ENCODE data around the gene ZNF366.

ZNF366 gene

GRCh38 chr5:72465601-72466563 lies 41.3 kb downstream of the ZNF366 start:
- peak; percentile 68 for DNase-seq (ENCODE audit: low read depth, low spot score)

GRCh38 chr5:72465066-72465465 lies 42.1 kb downstream of the ZNF366 start:
- DNase-seq (ENCODE audit: low read depth, low spot score), result no peak

- DNase-seq (ENCODE audit: low read depth, low spot score), result no peak
Observed at GRCh38 chr5:72464071-72464470, 43.1 kb downstream of the ZNF366 start.

- no peak for DNase-seq (ENCODE audit: low read depth, low spot score)
Observed at GRCh38 chr5:72463449-72464052, 43.7 kb downstream of the ZNF366 start.

- DNase-seq (ENCODE audit: low read depth, low spot score), result no peak
Observed at GRCh38 chr5:72460413-72460812, 46.8 kb downstream of the ZNF366 start.

GRCh38 chr5:72459913-72460312 lies 47.3 kb downstream of the ZNF366 start:
- no peak for DNase-seq (ENCODE audit: low read depth, low spot score)

- DNase-seq (ENCODE audit: low read depth, low spot score), result peak; percentile 57
Observed at GRCh38 chr5:72459089-72459661, 48.0 kb downstream of the ZNF366 start.

- DNase-seq (ENCODE audit: low read depth, low spot score), result no peak
Observed at GRCh38 chr5:72458407-72458806, 48.8 kb downstream of the ZNF366 start.

GRCh38 chr5:72457491-72457890 lies 49.7 kb downstream of the ZNF366 start:
- DNase-seq (ENCODE audit: low read depth, low spot score), result no peak

- no peak for DNase-seq (ENCODE audit: low read depth, low spot score)
Observed at GRCh38 chr5:72456391-72457074, 50.7 kb downstream of the ZNF366 start.

- DNase-seq (ENCODE audit: low read depth, low spot score), result no peak
Observed at GRCh38 chr5:72455476-72455875, 51.7 kb downstream of the ZNF366 start.

GRCh38 chr5:72454996-72455395 lies 52.2 kb downstream of the ZNF366 start:
- no peak for DNase-seq (ENCODE audit: low read depth, low spot score)

GRCh38 chr5:72453246-72453775 lies 53.9 kb downstream of the ZNF366 start:
- no peak for DNase-seq (ENCODE audit: low read depth, low spot score)

GRCh38 chr5:72452515-72453245 lies 54.5 kb downstream of the ZNF366 start:
- DNase-seq (ENCODE audit: low read depth, low spot score), result peak; percentile 85

GRCh38 chr5:72451741-72452505 lies 55.3 kb downstream of the ZNF366 start:
- DNase-seq (ENCODE audit: low read depth, low spot score), result peak; percentile 66

GRCh38 chr5:72448368-72448767 lies 58.8 kb downstream of the ZNF366 start:
- DNase-seq (ENCODE audit: low read depth, low spot score), result no peak

GRCh38 chr5:72447751-72448150 lies 59.5 kb downstream of the ZNF366 start:
- DNase-seq (ENCODE audit: low read depth, low spot score), result no peak

- DNase-seq (ENCODE audit: low read depth, low spot score), result no peak
Observed at GRCh38 chr5:72445969-72446368, 61.2 kb downstream of the ZNF366 start.

GRCh38 chr5:72443883-72444282 lies 63.3 kb downstream of the ZNF366 start:
- no peak for DNase-seq (ENCODE audit: low read depth, low spot score)

- DNase-seq (ENCODE audit: low read depth, low spot score), result peak; percentile 69
Observed at GRCh38 chr5:72441862-72442540, 65.2 kb downstream of the ZNF366 start.
